Prostate gland (tissue), 2 donors: ENCODE measurements around the gene IPO13. TPM values are rescaled to one million over a fixed set of nuclear protein-coding genes. Genes with fewer than 3 reads are reported as not detected.

Experiments
- DNase-seq: peaks from one replicate; pipeline ENCODE4 v3.0.0-alpha.2; 2019; ENCODE audit warnings: low spot score
- H3K27ac ChIP-seq, 2 donors: fragments of 200-600 bp; sonication (generic); 2 replicates each; pipeline ENCODE4 v1.5.1; 2017 to 2019
- H3K27me3 ChIP-seq: fragments of 200-600 bp; sonication (generic); replicated peaks from 2 replicates; pipeline ENCODE4 v1.5.1; 2019; ENCODE audit not compliant: insufficient read depth
- H3K36me3 ChIP-seq, 2 donors: fragments of 200-600 bp; sonication (generic); 1 replicate in 1 of 2; 2 replicates in 1 of 2; pipeline versions ENCODE4 v1.5.1 to v1.8.1; 2017 to 2019
- H3K4me1 ChIP-seq: fragments of 200-600 bp; sonication (generic); replicated peaks from 2 replicates; pipeline ENCODE4 v1.5.1; 2019
- H3K4me3 ChIP-seq, 2 donors: fragments of 200-600 bp; sonication (generic); 2 replicates each; pipeline ENCODE4 v1.5.1; 2017 to 2019
- H3K9me3 ChIP-seq: fragments of 200-600 bp; sonication (generic); 2 replicates; pipeline ENCODE4 v1.5.1; 2017
- POLR2A ChIP-seq: fragments of 450-650 bp; IDR thresholded peaks from one replicate; pipeline ENCODE4 v1.6.1; 2016; ENCODE audit warnings: antibody characterized with exemption, mild to moderate bottlenecking
- POLR2AphosphoS5 ChIP-seq: sonication (generic); formaldehyde crosslinking; IDR thresholded peaks from one replicate; pipeline ENCODE4 v1.6.1; 2017; ENCODE audit warnings: antibody characterized with exemption
- WGBS: methylation state at CpG from one replicate; pipeline ENCODE4 v1.1.5; 2018; 5-methylcytosine and 5-hydroxymethylcytosine counted together
- intact Hi-C: fragments of 100-400 bp; cut with DNase I; formaldehyde crosslinking; loops from one replicate; pipeline ENCODE4 v1.14.2; 2022
- total RNA-seq, 2 donors: library from RNA; depleted of rRNA; stranded (reverse); fragments of >200 nt; gene quantifications; one replicate each; pipeline ENCODE4 v1.1.0, GENCODE V29; 2016
- TF ChIP-seq, protein P1 (sequence below), 4 experiments: fragments of 200-600 bp in 2 of 4; fragments of 450-650 bp in 2 of 4; sonication (generic) in 2 of 4; IDR thresholded peaks; 1 replicate in 3 of 4; 2 replicates in 1 of 4; pipeline ENCODE4 v1.5.1; 2016 to 2019; ENCODE audit warnings: antibody characterized with exemption in 4 of 4, mild to moderate bottlenecking in 2 of 4, moderate library complexity in 2 of 4

IPO13 gene
- total RNA-seq, 2 donors from 2014 or later, result 27.7 to 55.7 TPM

DNA sequence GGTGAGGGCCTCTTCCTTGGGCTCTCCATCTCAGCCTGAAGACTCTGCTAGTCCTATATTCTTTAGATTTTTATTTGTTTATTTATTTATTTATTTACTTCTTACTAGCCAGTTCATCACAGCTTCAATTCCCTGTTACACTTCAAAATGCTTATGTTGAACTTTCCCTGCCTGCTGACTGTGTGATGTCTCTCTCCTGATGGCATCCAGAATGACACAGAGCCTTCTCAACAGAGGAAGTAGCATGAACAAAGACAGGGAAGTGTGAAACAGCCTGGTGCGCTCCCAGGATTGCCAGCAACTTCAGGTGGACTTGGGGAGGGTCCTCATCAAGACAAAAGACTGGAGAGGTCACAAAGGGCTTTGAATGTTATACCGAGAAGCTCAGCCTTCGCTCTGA is 4.3 kb upstream of the IPO13 start:
- Histone ChIP-seq H3K27ac (no peak overlapping the region), H3K4me3 (no peak overlapping the region), H3K36me3 (no peaks in the 10 kb centered on the region), H3K4me1 (peaks cover 6% of the 10 kb centered on the region), H3K27me3 (no peaks in the 10 kb centered on the region), H3K9me3 (no peaks in the 10 kb centered on the region)
- intact Hi-C loops, result no loop called here
- 91% methylated on average over 3 of the region's 3 CpGs for WGBS
- DNase-seq, result no peak
- no peak for TF ChIP-seq POLR2A

DNA sequence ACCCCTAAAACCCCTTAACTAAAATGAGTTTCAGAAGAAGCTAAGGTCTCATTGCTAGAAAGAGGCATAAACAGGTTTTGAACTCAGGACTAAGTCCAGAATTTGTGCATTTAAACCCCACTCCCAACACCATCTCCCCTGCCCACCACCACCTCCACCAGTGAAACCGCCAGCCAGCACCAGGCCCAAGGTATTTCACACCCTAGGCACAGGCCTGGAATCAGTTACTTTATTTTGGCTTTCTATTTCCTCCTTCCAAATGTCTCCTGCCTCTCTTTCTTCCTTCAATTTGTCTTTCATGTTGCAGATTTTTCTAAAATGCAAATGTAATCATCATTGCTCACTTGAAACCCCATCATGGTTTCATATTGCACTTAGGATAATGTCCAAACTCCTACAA is 1.9 kb upstream of the IPO13 start:
- no peaks in the 10 kb centered on the region for H3K36me3 ChIP-seq
- intact Hi-C loops, result no loop called here
- no peak for DNase-seq
- H3K27ac ChIP-seq, result no peak overlapping the region
- TF ChIP-seq POLR2A (no peak), POLR2AphosphoS5 (no peak)
- TF ChIP-seq, protein P1, sequence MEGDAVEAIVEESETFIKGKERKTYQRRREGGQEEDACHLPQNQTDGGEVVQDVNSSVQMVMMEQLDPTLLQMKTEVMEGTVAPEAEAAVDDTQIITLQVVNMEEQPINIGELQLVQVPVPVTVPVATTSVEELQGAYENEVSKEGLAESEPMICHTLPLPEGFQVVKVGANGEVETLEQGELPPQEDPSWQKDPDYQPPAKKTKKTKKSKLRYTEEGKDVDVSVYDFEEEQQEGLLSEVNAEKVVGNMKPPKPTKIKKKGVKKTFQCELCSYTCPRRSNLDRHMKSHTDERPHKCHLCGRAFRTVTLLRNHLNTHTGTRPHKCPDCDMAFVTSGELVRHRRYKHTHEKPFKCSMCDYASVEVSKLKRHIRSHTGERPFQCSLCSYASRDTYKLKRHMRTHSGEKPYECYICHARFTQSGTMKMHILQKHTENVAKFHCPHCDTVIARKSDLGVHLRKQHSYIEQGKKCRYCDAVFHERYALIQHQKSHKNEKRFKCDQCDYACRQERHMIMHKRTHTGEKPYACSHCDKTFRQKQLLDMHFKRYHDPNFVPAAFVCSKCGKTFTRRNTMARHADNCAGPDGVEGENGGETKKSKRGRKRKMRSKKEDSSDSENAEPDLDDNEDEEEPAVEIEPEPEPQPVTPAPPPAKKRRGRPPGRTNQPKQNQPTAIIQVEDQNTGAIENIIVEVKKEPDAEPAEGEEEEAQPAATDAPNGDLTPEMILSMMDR (IDR thresholded peaks at IDR 0.05), result no peak
- H3K9me3 ChIP-seq, result no peaks in the 10 kb centered on the region
- H3K4me3 ChIP-seq, result no peak overlapping the region
- 100% methylated on average over 1 of the region's 1 CpG for WGBS
- no peaks in the 10 kb centered on the region for H3K27me3 ChIP-seq
- peaks cover 17% of the 10 kb centered on the region for H3K4me1 ChIP-seq

DNA sequence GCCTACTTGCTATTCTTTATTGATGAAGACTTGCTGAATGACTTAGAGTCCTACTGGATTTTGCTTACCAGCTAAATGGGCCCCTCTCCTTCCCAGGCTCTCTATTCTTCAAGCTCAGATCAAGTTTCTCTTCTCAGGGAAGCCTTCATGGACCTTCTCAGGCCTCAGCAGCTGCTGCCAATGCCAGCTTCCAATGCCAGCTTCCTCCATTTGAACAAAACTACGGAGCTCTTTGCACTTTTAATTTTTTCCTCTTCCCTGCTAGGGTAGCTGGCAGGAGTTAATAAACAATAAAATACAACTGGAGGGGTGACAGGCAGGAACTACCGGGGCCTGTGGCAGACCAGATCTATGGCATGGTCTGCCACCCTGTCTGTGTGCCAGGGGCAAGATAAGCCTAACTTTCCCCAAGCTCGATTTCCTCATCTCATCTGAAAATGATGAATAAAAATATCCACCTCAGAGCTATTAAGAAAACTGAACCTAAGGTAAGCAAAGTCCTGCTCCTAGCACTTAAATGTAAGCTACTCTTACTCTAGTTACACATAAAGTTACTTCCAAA is 995 bp upstream of the IPO13 start:
- peaks cover 17% of the 10 kb centered on the region for H3K4me1 ChIP-seq
- WGBS, result 2% methylated on average over 3 of the region's 3 CpGs
- H3K27ac ChIP-seq, result peak overlapping the region; percentile 92 to 94
- intact Hi-C loops, result no loop called here
- TF ChIP-seq POLR2AphosphoS5 (no peak), POLR2A (no peak)
- TF ChIP-seq, protein P1 (IDR thresholded peaks at IDR 0.05), result no peak
- no peaks in the 10 kb centered on the region for H3K9me3 ChIP-seq
- no peak for DNase-seq
- peak overlapping the region; percentile 69 to 73 for H3K4me3 ChIP-seq
- H3K36me3 ChIP-seq, result no peaks in the 10 kb centered on the region
- H3K27me3 ChIP-seq, result no peaks in the 10 kb centered on the region

DNA sequence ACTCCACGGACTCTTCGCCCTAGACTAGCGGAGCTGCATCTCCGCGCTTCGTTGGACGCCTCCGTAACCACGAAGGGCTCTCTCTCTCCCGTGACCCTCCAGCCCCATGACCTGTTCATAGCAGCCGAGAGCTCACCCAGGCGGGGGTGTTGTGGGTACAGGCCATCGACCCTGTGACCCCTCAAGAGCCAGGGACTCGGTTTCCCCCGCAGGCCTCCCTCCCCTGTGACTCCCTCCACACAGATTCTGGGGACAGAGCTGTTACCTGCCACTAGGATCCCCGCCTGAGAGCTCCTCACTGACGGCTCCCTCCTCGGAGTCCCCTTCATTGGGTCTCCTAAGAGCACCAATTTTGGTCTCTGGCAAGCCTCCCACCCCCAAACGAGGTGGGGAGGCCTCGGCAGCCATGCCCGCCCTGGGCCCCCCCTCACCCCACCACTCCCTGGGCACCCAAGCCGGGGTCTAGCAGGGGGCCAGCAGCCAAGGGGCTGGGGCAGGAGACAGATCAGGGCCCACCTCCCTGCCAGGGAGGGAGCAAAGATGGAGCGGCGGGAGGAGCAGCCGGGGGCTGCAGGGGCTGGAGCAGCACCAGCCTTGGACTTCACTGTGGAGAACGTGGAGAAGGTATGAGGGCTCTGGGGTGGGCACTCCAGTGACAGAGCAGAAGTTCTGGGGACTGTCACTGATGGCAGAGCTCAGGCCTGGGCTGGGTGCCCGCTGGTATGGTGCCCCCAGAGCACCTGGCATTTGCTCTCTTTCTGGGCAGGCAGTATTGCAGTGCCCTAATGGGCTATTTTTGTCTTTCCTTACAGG is 517 bp downstream of the IPO13 start:
- Histone ChIP-seq H3K4me3 (peak overlapping the region; percentile 69 to 73), H3K27ac (peak overlapping the region; percentile 92 to 94), H3K9me3 (no peaks in the 10 kb centered on the region), H3K36me3 (no peaks in the 10 kb centered on the region), H3K4me1 (peaks cover 17% of the 10 kb centered on the region), H3K27me3 (no peaks in the 10 kb centered on the region)
- intact Hi-C loops, result no loop called here
- 5% methylated on average over 21 of the region's 27 CpGs for WGBS
- no peak for DNase-seq
- TF ChIP-seq POLR2A (no peak), POLR2AphosphoS5 (no peak)
- TF ChIP-seq, protein P1 (IDR thresholded peaks at IDR 0.05), result no peak

DNA sequence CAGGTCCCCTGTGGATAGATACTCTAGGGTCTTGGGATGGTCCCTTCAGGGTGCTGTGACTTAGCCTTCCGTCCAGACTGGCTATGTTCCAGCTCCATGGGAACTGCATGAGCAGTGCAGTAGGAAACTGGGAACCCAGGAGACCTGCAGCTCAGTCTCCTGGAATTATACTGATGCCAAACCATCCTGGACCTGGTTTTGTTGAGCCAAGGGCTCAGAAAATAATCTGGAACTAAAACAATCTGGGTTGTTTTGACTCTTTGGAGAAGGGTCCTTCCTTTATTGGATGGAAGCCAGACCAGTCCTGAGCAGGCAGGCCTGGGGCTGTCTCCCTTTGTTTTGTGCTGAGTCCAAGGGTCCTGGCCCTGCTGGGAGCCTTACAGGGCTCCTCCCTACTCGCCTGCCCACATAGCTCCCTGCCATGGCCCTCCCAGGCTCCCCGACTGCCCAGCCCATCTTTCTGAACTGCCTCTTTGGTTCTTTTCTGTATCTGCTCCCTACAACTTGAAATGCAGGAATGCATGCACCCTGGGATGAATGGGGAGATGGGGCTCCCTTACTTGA is 1.2 kb downstream of the IPO13 start:
- H3K27me3 ChIP-seq, result no peaks in the 10 kb centered on the region
- DNase-seq, result no peak
- H3K9me3 ChIP-seq, result no peaks in the 10 kb centered on the region
- peaks cover 17% of the 10 kb centered on the region for H3K4me1 ChIP-seq
- no peak for TF ChIP-seq POLR2A
- no peak for TF ChIP-seq POLR2AphosphoS5
- TF ChIP-seq, protein P1 (IDR thresholded peaks at IDR 0.05), result no peak
- peak overlapping the region in 1 of 2 donors; percentile 92 for H3K27ac ChIP-seq
- H3K36me3 ChIP-seq, result no peaks in the 10 kb centered on the region
- intact Hi-C loops, result no loop called here
- H3K4me3 ChIP-seq, result peak overlapping the region; percentile 69 to 73
- WGBS, result 18% methylated on average over 3 of the region's 3 CpGs
